Mononuclear cell (primary cell): ENCODE results near the gene PAX5. TPM values are rescaled to one million over a fixed set of nuclear protein-coding genes. Genes with fewer than 3 reads are reported as not detected.

Experiments
- H3K27me3 ChIP-seq: 2 replicates; pipeline ENCODE4 v1.6.0; 2011; ENCODE audit warnings: low read length, control low read depth; ENCODE audit not compliant: insufficient read depth
- H3K4me1 ChIP-seq: 2 replicates; pipeline ENCODE4 v1.5.1; 2011; ENCODE audit warnings: mild to moderate bottlenecking, low read length, control low read depth; ENCODE audit not compliant: insufficient read depth
- H3K4me3 ChIP-seq: 2 replicates; pipeline ENCODE4 v1.5.1; 2011; ENCODE audit warnings: mild to moderate bottlenecking, low read length, moderate library complexity
- H3K9me3 ChIP-seq: 2 replicates; pipeline ENCODE4 v1.5.1; 2011; ENCODE audit warnings: low read depth, mild to moderate bottlenecking, control low read depth, low read length
- total RNA-seq: library from RNA; depleted of rRNA; stranded (reverse); fragments of >200 nt; gene quantifications from one replicate; pipeline ENCODE4 v1.2.3, GENCODE V29; 2012

The PAX5 gene
- total RNA-seq, 1 donor: 12.6 TPM

DNA sequence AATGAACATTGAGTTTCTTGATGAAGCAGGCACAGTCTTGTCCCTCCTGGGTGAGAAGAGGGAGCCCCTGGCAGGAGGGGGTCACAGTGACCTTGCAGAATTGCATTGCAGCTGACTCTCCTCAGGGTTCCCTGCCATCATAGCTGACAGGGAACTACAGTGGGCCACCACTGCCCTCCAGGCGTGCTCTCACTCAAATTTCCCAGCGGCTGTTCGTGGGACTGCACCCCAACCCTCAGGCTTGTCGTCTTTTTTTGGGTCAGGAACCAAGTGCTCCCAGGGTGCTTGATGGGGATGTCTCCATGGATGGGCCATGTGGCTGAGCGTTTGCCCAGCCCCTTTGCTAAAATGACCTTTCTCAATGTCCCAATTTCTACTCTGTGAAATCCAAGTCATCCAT lies 245.5 kb downstream of the PAX5 start:
- Histone ChIP-seq H3K4me1 (no peaks in the 10 kb centered on the region), H3K4me3 (no peak overlapping the region), H3K9me3 (no peaks in the 10 kb centered on the region), H3K27me3 (no peaks in the 10 kb centered on the region)

DNA sequence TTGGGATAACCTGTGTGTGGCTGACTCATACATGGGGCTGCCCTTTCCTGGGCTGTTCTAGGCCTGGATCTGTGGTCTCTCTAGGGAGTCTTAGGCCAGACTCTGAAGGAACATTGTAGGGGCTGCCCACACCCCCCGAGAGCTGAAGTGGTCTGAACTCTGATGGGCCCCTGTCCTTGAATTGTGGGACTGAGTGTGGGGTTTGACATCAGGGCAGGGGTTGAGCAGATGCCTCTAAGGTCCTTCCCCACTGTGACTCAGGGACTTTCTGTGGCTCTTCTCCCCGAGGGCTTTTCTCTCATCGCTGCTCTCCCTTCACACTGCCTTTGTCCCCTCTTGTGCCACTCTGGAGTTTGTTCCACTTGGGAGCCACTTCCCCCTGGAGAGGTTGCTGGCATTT lies 246.4 kb downstream of the PAX5 start:
- H3K4me1 ChIP-seq: no peaks in the 10 kb centered on the region
- H3K27me3 ChIP-seq: no peaks in the 10 kb centered on the region
- no peak overlapping the region for H3K4me3 ChIP-seq
- H3K9me3 ChIP-seq: no peaks in the 10 kb centered on the region

Other genes with a start within 250 kb of the PAX5 start
- gene ZCCHC7, start 86.3 kb upstream of the PAX5 start, total RNA-seq: 68.4 TPM